GM15510 (cell line): Measurements from ENCODE around the gene MARK4.
A peak's percentile ranks its signal among the peaks of the same experiment; 100 is the strongest.

Experiments used
- POLR2A ChIP-seq: IDR thresholded peaks from 3 replicates; pipeline ENCODE4 v1.6.1; 2011; ENCODE audit warnings: borderline replicate concordance; ENCODE audit not compliant: insufficient read length; ENCODE audit errors: extremely low read depth

MARK4 gene

DNA sequence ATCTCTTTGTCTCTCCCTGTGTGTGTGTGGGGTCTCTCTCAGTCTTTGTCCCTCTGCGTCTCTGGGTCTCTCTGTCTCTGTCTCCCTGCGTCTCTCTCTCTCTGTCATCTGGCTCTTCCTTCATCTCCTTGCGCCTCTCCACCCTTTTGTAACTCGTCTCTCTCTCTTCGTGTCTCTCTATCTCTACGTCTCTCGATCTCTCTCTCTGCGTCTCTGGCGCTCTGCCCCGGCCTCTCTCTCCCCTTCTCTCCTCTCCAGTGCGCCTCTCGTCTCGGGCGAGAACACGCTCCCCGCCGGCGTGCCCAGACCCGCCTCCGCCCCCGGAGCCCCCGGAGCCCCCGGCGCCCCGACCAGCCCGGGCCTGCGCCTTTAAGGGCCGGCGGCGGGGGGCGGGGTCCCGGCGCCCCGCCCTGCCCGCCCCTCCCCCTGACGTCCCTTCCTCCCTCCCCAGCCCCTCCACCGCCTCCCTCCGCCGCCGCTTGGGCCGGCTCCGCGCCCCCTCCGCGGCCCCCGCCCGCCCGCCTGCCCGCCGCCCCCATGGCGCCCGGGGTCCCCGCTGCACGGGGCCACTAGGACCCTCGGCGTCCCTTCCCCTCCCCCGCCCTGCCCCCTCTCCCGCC, at the start of gene MARK4:
Gene MARK4, plus strand, starts transcription at position 440 of the 620 bp plus-strand sequence. CDS start 318 bp downstream, outside the sequence.
- peak; percentile 40 for TF ChIP-seq POLR2A

DNA sequence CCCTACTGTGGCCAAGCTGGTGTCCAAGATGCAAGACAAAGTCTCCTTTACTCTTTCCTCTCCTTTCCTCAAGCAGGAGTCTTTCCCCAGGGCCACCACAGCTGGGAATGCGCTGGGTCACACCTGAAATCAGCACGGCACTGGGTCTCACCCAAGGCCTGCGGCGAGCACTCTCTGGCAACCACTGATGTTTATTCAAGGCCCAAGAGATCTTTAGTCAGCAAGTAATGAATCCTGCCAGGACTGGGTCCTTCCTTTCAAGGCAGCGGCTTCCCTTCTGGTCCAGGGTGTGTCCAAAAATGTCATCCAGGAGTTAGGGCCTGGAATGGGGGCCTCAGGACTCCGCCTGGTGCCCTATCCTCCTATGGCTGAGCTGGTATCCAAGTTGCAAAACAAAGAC, 48.4 kb upstream of the MARK4 start:
- TF ChIP-seq POLR2A: no peak

- no peak for TF ChIP-seq POLR2A
These were observed 45.3 kb upstream of the MARK4 start for GRCh38 chr19:45205810-45206209.

DNA sequence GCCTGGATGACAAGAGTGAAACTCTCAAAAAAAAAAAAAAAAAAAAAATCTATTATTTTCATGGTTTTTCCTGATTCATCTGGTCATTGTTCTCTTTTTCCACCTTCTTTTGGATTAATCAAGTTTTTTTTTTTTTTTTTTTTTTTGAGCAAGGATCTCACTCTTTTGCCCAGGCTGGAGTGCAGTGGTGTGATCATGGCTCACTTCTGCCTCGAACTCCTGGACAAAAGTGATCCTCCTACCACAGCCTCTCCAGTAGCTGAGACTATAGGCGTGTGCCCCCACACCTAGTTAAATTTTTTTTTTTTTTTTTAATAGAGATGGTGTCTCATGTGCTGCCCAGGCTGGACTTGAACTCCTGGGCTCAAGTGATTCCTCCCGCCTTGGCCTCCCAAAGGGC, 44.7 kb upstream of the MARK4 start:
- no peak for TF ChIP-seq POLR2A

- no peak for TF ChIP-seq POLR2A
These were observed 39.2 kb upstream of the MARK4 start for GRCh38 chr19:45211751-45212381.

DNA sequence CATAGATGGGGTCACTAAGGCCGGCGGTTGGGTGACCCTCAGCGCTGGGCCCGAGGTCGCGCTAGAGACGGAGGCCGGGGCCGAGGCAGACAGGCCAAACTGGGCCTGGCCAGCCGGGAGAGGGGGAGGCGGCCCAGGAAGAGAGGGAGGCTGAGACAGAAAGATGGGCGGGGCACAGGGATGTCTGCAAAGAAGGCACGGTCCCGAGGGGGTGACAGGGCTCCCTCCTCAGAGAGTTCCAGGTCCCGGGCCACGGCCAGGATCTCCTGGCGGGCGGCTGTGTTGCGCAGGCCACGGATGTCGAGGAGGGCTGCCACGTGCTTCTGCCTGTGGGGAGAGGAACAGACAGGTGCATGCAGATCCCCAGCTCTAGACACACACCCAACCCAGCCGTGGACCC, 38.0 kb upstream of the MARK4 start:
- no peak for TF ChIP-seq POLR2A

- TF ChIP-seq POLR2A: no peak
These were observed 35.5 kb upstream of the MARK4 start for GRCh38 chr19:45215391-45216191.

- no peak for TF ChIP-seq POLR2A
These were observed 34.4 kb upstream of the MARK4 start for GRCh38 chr19:45216667-45217066.

GRCh38 chr19:45217193-45217956, 33.7 kb upstream of the MARK4 start:
- no peak for TF ChIP-seq POLR2A

GRCh38 chr19:45217957-45218334, 33.1 kb upstream of the MARK4 start:
- TF ChIP-seq POLR2A: no peak

GRCh38 chr19:45218426-45218825, 32.6 kb upstream of the MARK4 start:
- no peak for TF ChIP-seq POLR2A

GRCh38 chr19:45218911-45219743, 31.9 kb upstream of the MARK4 start:
- TF ChIP-seq POLR2A: no peak

DNA sequence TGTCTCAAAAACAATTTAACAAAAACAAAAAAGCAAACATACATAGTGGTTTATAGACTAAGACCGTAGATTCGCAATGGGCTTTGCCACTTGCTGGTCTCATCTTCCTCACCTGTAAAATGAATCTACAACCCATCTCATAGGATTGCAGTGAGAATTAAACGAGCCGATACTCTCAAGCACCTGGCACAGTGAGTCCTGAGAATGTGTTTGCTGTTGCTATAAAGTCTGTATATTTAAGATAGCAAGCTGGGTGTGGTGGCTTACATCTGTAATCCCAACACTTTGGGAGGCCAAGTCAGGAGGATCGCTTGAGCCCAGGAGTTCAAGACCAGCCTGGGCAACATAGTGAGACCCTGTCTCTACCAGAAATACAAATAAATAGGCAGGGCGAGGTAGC, 28.3 kb upstream of the MARK4 start:
- TF ChIP-seq POLR2A: no peak

GRCh38 chr19:45223879-45224278, 27.2 kb upstream of the MARK4 start:
- TF ChIP-seq POLR2A: no peak
